Spleen (tissue), 11 donors: ENCODE data around the gene KANSL1. TPM values are rescaled to one million over a fixed set of nuclear protein-coding genes. Genes with fewer than 3 reads are reported as not detected.

ENCODE experiments used
- DNase-seq: peaks from one replicate; pipeline ENCODE4 v3.0.0-alpha.2; 2020
- H3K27ac ChIP-seq, 8 donors: fragments of 200-600 bp; sonication (generic) in 7 of 8; 1 replicate in 4 of 8; 2 replicates in 4 of 8; pipeline versions ENCODE4 v1.5.0 to v1.8.0; 2016 to 2021; ENCODE audit warnings: inconsistent platforms in 4 of 8, mild to moderate bottlenecking in 4 of 8, moderate library complexity in 1 of 8
- H3K27me3 ChIP-seq, 7 donors: fragments of 200-600 bp; sonication (generic) in 6 of 7; replicated peaks in 1 of 7; 1 replicate in 4 of 7; 2 replicates in 3 of 7; pipeline versions ENCODE4 v1.5.0 to v1.8.0; 2016 to 2021; ENCODE audit warnings: inconsistent platforms in 3 of 7, mild to moderate bottlenecking in 1 of 7
- H3K36me3 ChIP-seq, 6 donors: fragments of 200-600 bp; sonication (generic) in 5 of 6; 1 replicate in 4 of 6; 2 replicates in 2 of 6; pipeline versions ENCODE4 v1.5.0 to v1.8.0; 2016 to 2021; ENCODE audit warnings: inconsistent platforms in 2 of 6
- H3K4me1 ChIP-seq, 6 donors: fragments of 200-600 bp; sonication (generic) in 5 of 6; 1 replicate in 3 of 6; 2 replicates in 3 of 6; pipeline versions ENCODE4 v1.5.0 to v1.8.0; 2016 to 2021; ENCODE audit warnings: inconsistent platforms in 3 of 6
- H3K4me3 ChIP-seq, 8 donors: fragments of 200-600 bp; sonication (generic) in 7 of 8; 1 replicate in 4 of 8; 2 replicates in 4 of 8; pipeline versions ENCODE4 v1.5.0 to v1.8.0; 2016 to 2021; ENCODE audit warnings: inconsistent platforms in 4 of 8, mild to moderate bottlenecking in 4 of 8, moderate library complexity in 2 of 8
- H3K9me3 ChIP-seq, 8 donors: fragments of 200-600 bp; sonication (generic) in 7 of 8; 1 replicate in 4 of 8; 2 replicates in 4 of 8; pipeline versions ENCODE4 v1.5.0 to v1.8.0; 2016 to 2021; ENCODE audit warnings: inconsistent platforms in 4 of 8
- CTCF ChIP-seq, 11 experiments: fragments of 200-600 bp in 7 of 11; fragments of 450-650 bp in 4 of 11; sonication (generic) in 4 of 11; IDR thresholded peaks in 8 of 11; conservative IDR thresholded peaks in 3 of 11; 1 replicate in 7 of 11; 2 replicates in 4 of 11; pipeline versions ENCODE4 v1.4.0 to v1.8.0; 2016 to 2021; ENCODE audit warnings: antibody characterized with exemption in 11 of 11, inconsistent platforms in 4 of 11, mild to moderate bottlenecking in 1 of 11
- POLR2A ChIP-seq, 3 donors: fragments of 450-650 bp; IDR thresholded peaks; one replicate each; pipeline ENCODE4 v1.5.1; 2017; ENCODE audit warnings: antibody characterized with exemption in 3 of 3, mild to moderate bottlenecking in 1 of 3
- POLR2AphosphoS5 ChIP-seq, 3 donors: sonication (generic); formaldehyde crosslinking; IDR thresholded peaks; one replicate each; pipeline ENCODE4 v1.5.1; 2017; ENCODE audit warnings: antibody characterized with exemption in 3 of 3
- WGBS, 5 donors: extraction: QIAGEN DNeasy Blood & Tissue Kit in 3 of 5; methylation state at CpG; one replicate each; pipeline versions ENCODE4 v1.1.5 to v1.1.7; 2013 to 2018; 5-methylcytosine and 5-hydroxymethylcytosine counted together
- intact Hi-C: fragments of 100-400 bp; cut with DNase I; formaldehyde crosslinking; loops from one replicate; pipeline ENCODE4 v1.15.0; 2023; ENCODE audit warnings: low total_unique reads
- polyA plus RNA-seq, 3 donors: library from polyadenylated mRNA; stranded (reverse); fragments of 200-250 nt; gene quantifications; one replicate each; pipeline ENCODE4 v1.2.1, GENCODE V29; 2013
- total RNA-seq, 7 donors: library from RNA; depleted of rRNA in 3 of 7; stranded (reverse); fragments of >200 nt in 3 of 7; fragmentation: NEBNext Ultra II Directional in 4 of 7; extraction: Animal tissue kit (Norgen Biotek cat#: 25700) in 4 of 7; gene quantifications; one replicate each; pipeline versions ENCODE4 v1.1.0 to v1.2.1, GENCODE V29; 2016 to 2021
- donor health status: healthy with polysubstance abuse.
- donor health status: DM: no; HTN: no; CAD: no; lungs with moderate emphysema.
- donor health status: DM: no; HTN: no; CAD: no.
- donor health status: Bipolar disorder and iron deficiency.
- donor health status: healthy.
- donor health status: DM: no; HTN: no; CAD: no.
- donor health status: DM: yes; HTN: yes; CAD: no.

Gene KANSL1
- total and polyA plus RNA-seq, 10 donors = 10.9 to 173 (median 116) TPM

- intact Hi-C loops = loop anchor here (5.0 kb wide), 1 partner anchor 33 kb away; no protein-coding TSS in a partner anchor
- peak overlapping the region in 6 of 8 donors; percentile 1 to 43 (median 26) for H3K27ac ChIP-seq
- no peak for TF ChIP-seq POLR2A (IDR thresholded peaks at IDR 0.05)
- TF ChIP-seq CTCF (IDR thresholded peaks at IDR 0.05 in 8 of 11, conservative IDR thresholded peaks at IDR 0.05 in 3 of 11) = no peak
- TF ChIP-seq POLR2AphosphoS5 (IDR thresholded peaks at IDR 0.05) = no peak
- H3K4me3 ChIP-seq = no peak overlapping the region
- H3K9me3 ChIP-seq = no peaks in the 10 kb centered on the region
- WGBS, 5 donors = 22 to 55% (median 36%) methylated on average over 2 of the region's 2 CpGs
- H3K36me3 ChIP-seq = no peaks in the 10 kb centered on the region
- peaks cover 57 to 100% (median 98%) of the 10 kb centered on the region in 6 donors for H3K4me1 ChIP-seq
- no peaks in the 10 kb centered on the region for H3K27me3 ChIP-seq
- DNase-seq = no peak
Measured at GRCh38 chr17:46150216-46150963, 42.8 kb downstream of the KANSL1 start.

- no peak for DNase-seq
- intact Hi-C loops = no loop called here
- Histone ChIP-seq H3K4me3 (no peak overlapping the region), H3K27me3 (no peaks in the 10 kb centered on the region), H3K36me3 (no peaks in the 10 kb centered on the region), H3K4me1 (peaks cover 56 to 100% (median 96%) of the 10 kb centered on the region in 6 donors), H3K9me3 (no peaks in the 10 kb centered on the region), H3K27ac (peak overlapping the region in 2 of 8 donors; percentile 5 to 28)
- WGBS, 5 donors = 44 to 61% (median 48%) methylated on average over 4 of the region's 4 CpGs
- no peak for TF ChIP-seq POLR2A (IDR thresholded peaks at IDR 0.05)
- no peak for TF ChIP-seq CTCF (IDR thresholded peaks at IDR 0.05 in 8 of 11, conservative IDR thresholded peaks at IDR 0.05 in 3 of 11)
- no peak for TF ChIP-seq POLR2AphosphoS5 (IDR thresholded peaks at IDR 0.05)
Measured at GRCh38 chr17:46148247-46148646, 45.0 kb downstream of the KANSL1 start.

GRCh38 chr17:46147296-46147695 is 45.9 kb downstream of the KANSL1 start:
- Histone ChIP-seq H3K27me3 (no peaks in the 10 kb centered on the region), H3K27ac (peak overlapping the region in 2 of 8 donors; percentile 5 to 28), H3K36me3 (no peaks in the 10 kb centered on the region), H3K4me1 (peaks cover 57 to 100% (median 96%) of the 10 kb centered on the region in 6 donors), H3K9me3 (no peaks in the 10 kb centered on the region), H3K4me3 (no peak overlapping the region)
- no peak for DNase-seq
- 74 to 89% (median 84%) methylated on average over 3 to 4 of the region's 4 CpGs for WGBS, 5 donors
- intact Hi-C loops = no loop called here
- TF ChIP-seq POLR2AphosphoS5 (IDR thresholded peaks at IDR 0.05) (no peak), POLR2A (IDR thresholded peaks at IDR 0.05) (no peak), CTCF (IDR thresholded peaks at IDR 0.05 in 8 of 11, conservative IDR thresholded peaks at IDR 0.05 in 3 of 11) (no peak)

- intact Hi-C loops = no loop called here
- Histone ChIP-seq H3K9me3 (no peaks in the 10 kb centered on the region), H3K27me3 (no peaks in the 10 kb centered on the region), H3K4me1 (peaks cover 77 to 100% (median 97%) of the 10 kb centered on the region in 6 donors), H3K4me3 (no peak overlapping the region), H3K36me3 (no peaks in the 10 kb centered on the region), H3K27ac (peak overlapping the region in 3 of 8 donors; percentile 40 to 45 (median 42))
- 47 to 67% (median 58%) methylated on average over 4 of the region's 4 CpGs for WGBS, 5 donors
- DNase-seq = no peak
- TF ChIP-seq POLR2A (IDR thresholded peaks at IDR 0.05) (no peak), CTCF (IDR thresholded peaks at IDR 0.05 in 8 of 11, conservative IDR thresholded peaks at IDR 0.05 in 3 of 11) (no peak), POLR2AphosphoS5 (IDR thresholded peaks at IDR 0.05) (no peak)
Measured at GRCh38 chr17:46144246-46144645, 49.0 kb downstream of the KANSL1 start.
